Immature natural killer cell (primary cell): ENCODE data around the gene B4GALNT4. TPM values are rescaled to one million over a fixed set of nuclear protein-coding genes. Genes with fewer than 3 reads are reported as not detected.
"Not testable (repeated sequence)": the region's sequence is repeated elsewhere in the genome, so short reads cannot be mapped to it uniquely, and the experiment has no call there.

Source experiments
- DNase-seq, 3 donors: peaks; one replicate each; pipeline ENCODE4 v3.0.0; 2022; ENCODE audit warnings: mixed read lengths in 1 of 3
- H3K27ac Mint-ChIP-seq, 6 donors: one replicate each; pipeline ENCODE4 v1.8.0; 2020; ENCODE audit warnings: mixed read lengths in 6 of 6, mild to moderate bottlenecking in 5 of 6, inconsistent platforms in 4 of 6, moderate library complexity in 3 of 6
- H3K27me3 Mint-ChIP-seq, 3 donors: one replicate each; pipeline ENCODE4 v1.8.0; 2020 to 2021; ENCODE audit warnings: low read depth in 3 of 3, mild to moderate bottlenecking in 3 of 3, mixed read lengths in 3 of 3, moderate library complexity in 3 of 3, inconsistent platforms in 1 of 3
- H3K36me3 Mint-ChIP-seq, 3 donors: one replicate each; pipeline ENCODE4 v1.8.0; 2020; ENCODE audit warnings: mixed read lengths in 3 of 3, inconsistent platforms in 2 of 3, mild to moderate bottlenecking in 2 of 3
- H3K4me1 Mint-ChIP-seq, 2 donors: one replicate each; pipeline ENCODE4 v1.8.0; 2020; ENCODE audit warnings: inconsistent platforms in 2 of 2, mild to moderate bottlenecking in 2 of 2, mixed read lengths in 2 of 2, moderate library complexity in 1 of 2
- H3K4me3 Mint-ChIP-seq, 5 donors: one replicate each; pipeline ENCODE4 v1.8.0; 2020; ENCODE audit warnings: mild to moderate bottlenecking in 5 of 5, mixed read lengths in 5 of 5, inconsistent platforms in 3 of 5, moderate library complexity in 3 of 5
- H3K9me3 Mint-ChIP-seq, 6 donors: one replicate each; pipeline ENCODE4 v1.8.0; 2020; ENCODE audit warnings: mild to moderate bottlenecking in 6 of 6, mixed read lengths in 6 of 6, inconsistent platforms in 4 of 6, moderate library complexity in 3 of 6
- polyA plus RNA-seq, 3 donors: library from polyadenylated mRNA; unstranded; fragments of 300-500 nt; fragmentation: Illumina TruSeq; gene quantifications; one replicate each; pipeline ENCODE4 v1.2.3, GENCODE V29; 2021

B4GALNT4 gene
- polyA plus RNA-seq, 3 donors from 2014 or later, result 0.53 TPM; not detected in 2

- Mint-ChIP-seq H3K36me3 (no peaks in the 10 kb centered on the region), H3K27ac (peak overlapping the region in 1 of 6 donors; percentile 60), H3K4me1 (peaks cover 48 to 55% of the 10 kb centered on the region in 2 donors), H3K27me3 (peaks cover 5 to 11% (median 10%) of the 10 kb centered on the region in 3 donors), H3K9me3 (peaks cover 0 to 2% (median 0%) of the 10 kb centered on the region in 6 donors), H3K4me3 (no peak overlapping the region)
- DNase-seq, result no peak
These were observed 11.0 kb upstream of the B4GALNT4 start for GRCh38 chr11:358129-358800.

GRCh38 chr11:359181-359714, 10.1 kb upstream of the B4GALNT4 start:
- Mint-ChIP-seq H3K27me3 (peaks cover 6 to 11% (median 10%) of the 10 kb centered on the region in 3 donors), H3K27ac (peak overlapping the region; percentile 70 to 96 (median 85)), H3K9me3 (peaks cover 0 to 2% (median 0%) of the 10 kb centered on the region in 6 donors), H3K4me3 (peak overlapping the region in 4 of 5 donors; percentile 22 to 72 (median 52)), H3K4me1 (peaks cover 44 to 50% of the 10 kb centered on the region in 2 donors), H3K36me3 (no peaks in the 10 kb centered on the region)
- peak; percentile 52 to 78 (median 74) for DNase-seq

- Mint-ChIP-seq H3K27me3 (peaks cover 3 to 5% (median 5%) of the 10 kb centered on the region in 3 donors), H3K36me3 (no peaks in the 10 kb centered on the region), H3K27ac (peak overlapping the region in 3 of 6 donors; percentile 82 to 96 (median 86)), H3K9me3 (peaks cover 0 to 2% (median 0%) of the 10 kb centered on the region in 6 donors), H3K4me3 (no peak overlapping the region), H3K4me1 (peaks cover 38 to 44% of the 10 kb centered on the region in 2 donors)
- DNase-seq, result no peak
These were observed 8.7 kb upstream of the B4GALNT4 start for GRCh38 chr11:360326-361280.

GRCh38 chr11:362642-363442, 6.5 kb upstream of the B4GALNT4 start:
- peaks cover 0 to 2% (median 0%) of the 10 kb centered on the region in 6 donors for H3K9me3 Mint-ChIP-seq
- peak overlapping the region in 1 of 5 donors; percentile 4 for H3K4me3 Mint-ChIP-seq
- DNase-seq, result no peak
- H3K27me3 Mint-ChIP-seq, result peaks cover 12 to 14% (median 13%) of the 10 kb centered on the region in 3 donors
- peak overlapping the region in 2 of 6 donors; percentile 35 to 56 for H3K27ac Mint-ChIP-seq
- H3K36me3 Mint-ChIP-seq, result peaks cover 0 to 4% (median 0%) of the 10 kb centered on the region in 3 donors
- peaks cover 44 to 45% of the 10 kb centered on the region in 2 donors for H3K4me1 Mint-ChIP-seq

- H3K27ac Mint-ChIP-seq, DNase-seq, H3K9me3 Mint-ChIP-seq, H3K4me3 Mint-ChIP-seq, H3K36me3 Mint-ChIP-seq: not testable (repeated sequence)
- Mint-ChIP-seq H3K27me3 (peaks cover 18 to 19% (median 18%) of the 10 kb centered on the region in 3 donors), H3K4me1 (peaks cover 45 to 51% of the 10 kb centered on the region in 2 donors)
These were observed 5.9 kb upstream of the B4GALNT4 start for GRCh38 chr11:363443-363805.

DNA sequence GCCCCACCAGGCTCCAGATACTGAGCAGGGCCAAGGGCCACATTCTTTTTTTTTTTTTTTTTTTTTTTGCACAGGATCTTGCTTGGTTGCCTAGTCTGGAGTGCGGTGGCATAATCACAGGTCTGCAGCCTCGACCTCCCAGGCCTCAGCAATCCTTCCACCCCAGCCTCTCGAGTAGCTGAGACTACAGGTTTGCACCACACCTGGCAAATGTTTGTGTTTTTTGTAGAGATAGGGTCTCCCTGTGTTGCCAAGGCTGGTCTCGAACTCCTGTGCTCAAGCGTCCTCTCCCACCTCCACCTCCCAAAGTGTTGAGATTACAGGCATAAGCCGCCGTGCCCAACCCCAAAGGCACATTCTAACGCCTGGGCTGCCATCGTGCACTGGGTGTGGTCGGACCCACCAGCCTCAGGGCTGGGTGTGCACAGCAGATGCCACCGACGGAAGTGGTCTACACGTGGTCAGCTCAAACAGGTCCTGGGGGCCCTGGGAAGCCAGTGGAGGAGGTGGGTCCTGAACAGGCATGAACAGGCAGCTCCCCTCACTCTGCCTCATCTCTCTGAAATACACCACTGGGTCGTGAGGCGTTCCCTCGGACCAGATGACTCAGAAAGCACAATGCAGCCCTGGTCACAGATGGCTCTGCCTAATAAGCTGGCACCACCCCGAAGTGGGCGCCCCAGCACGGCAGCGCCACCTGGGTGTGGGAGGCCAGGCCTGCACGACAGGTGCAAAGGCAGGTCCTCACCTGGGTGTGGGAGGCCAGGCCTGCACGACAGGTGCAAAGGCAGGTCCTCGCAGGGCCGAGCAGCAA, 5.1 kb upstream of the B4GALNT4 start:
- H3K9me3 Mint-ChIP-seq, result peaks cover 0 to 2% (median 0%) of the 10 kb centered on the region in 6 donors
- peak overlapping the region; percentile 58 to 76 (median 73) for H3K4me3 Mint-ChIP-seq
- peaks cover 20 to 22% (median 20%) of the 10 kb centered on the region in 3 donors for H3K27me3 Mint-ChIP-seq
- H3K27ac Mint-ChIP-seq, result peak overlapping the region; percentile 84 to 94 (median 86)
- H3K4me1 Mint-ChIP-seq, result peaks cover 40 to 52% of the 10 kb centered on the region in 2 donors
- peaks cover 0 to 4% (median 0%) of the 10 kb centered on the region in 3 donors for H3K36me3 Mint-ChIP-seq
- peak; percentile 71 to 87 (median 79) for DNase-seq

- Mint-ChIP-seq H3K36me3 (peaks cover 0 to 4% (median 0%) of the 10 kb centered on the region in 3 donors), H3K9me3 (peaks cover 0 to 2% (median 0%) of the 10 kb centered on the region in 6 donors), H3K4me3 (peak overlapping the region in 1 of 5 donors; percentile 73), H3K4me1 (peaks cover 33 to 46% of the 10 kb centered on the region in 2 donors), H3K27me3 (peaks cover 18 to 22% (median 18%) of the 10 kb centered on the region in 3 donors), H3K27ac (peak overlapping the region in 2 of 6 donors; percentile 49 to 87)
- DNase-seq, result no peak
These were observed 4.1 kb upstream of the B4GALNT4 start for GRCh38 chr11:364991-365725.

- Mint-ChIP-seq H3K4me1 (peaks cover 28 to 46% of the 10 kb centered on the region in 2 donors), H3K9me3 (peaks cover 0 to 2% (median 0%) of the 10 kb centered on the region in 6 donors), H3K36me3 (peaks cover 0 to 4% (median 0%) of the 10 kb centered on the region in 3 donors), H3K4me3 (no peak overlapping the region), H3K27me3 (peaks cover 18 to 26% (median 21%) of the 10 kb centered on the region in 3 donors), H3K27ac (no peak overlapping the region)
- DNase-seq, result no peak
These were observed 3.5 kb upstream of the B4GALNT4 start for GRCh38 chr11:365831-366230.

DNA sequence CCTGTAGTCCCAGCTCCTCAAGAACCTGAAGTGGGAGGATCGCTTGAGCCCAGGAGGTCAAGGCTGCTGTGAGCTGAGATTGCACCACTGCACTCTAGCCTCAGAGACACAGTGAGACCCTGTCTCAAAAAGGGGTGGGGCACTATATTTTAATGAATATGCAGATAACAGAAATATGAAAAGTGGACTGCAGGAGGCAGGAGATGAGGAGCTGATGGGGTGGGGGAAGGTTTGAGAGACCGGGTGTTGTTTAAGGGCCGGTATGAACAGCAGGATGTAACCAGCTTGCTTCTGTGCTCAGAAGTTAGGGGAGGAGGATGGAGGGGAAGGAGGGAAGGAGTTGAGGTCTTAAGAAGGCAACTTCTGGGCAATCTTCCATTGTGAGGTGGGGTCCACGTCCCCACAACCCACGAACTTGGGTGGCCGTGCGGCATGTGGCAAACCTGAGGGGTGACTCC, 1.3 kb upstream of the B4GALNT4 start:
- H3K36me3 Mint-ChIP-seq, result peaks cover 0 to 4% (median 0%) of the 10 kb centered on the region in 3 donors
- peak overlapping the region in 2 of 6 donors; percentile 51 to 86 for H3K27ac Mint-ChIP-seq
- peaks cover 17 to 29% of the 10 kb centered on the region in 2 donors for H3K4me1 Mint-ChIP-seq
- H3K4me3 Mint-ChIP-seq, result peak overlapping the region; percentile 53 to 80 (median 66)
- no peak for DNase-seq
- peaks cover 20 to 26% (median 21%) of the 10 kb centered on the region in 3 donors for H3K27me3 Mint-ChIP-seq
- no peaks in the 10 kb centered on the region for H3K9me3 Mint-ChIP-seq

DNA sequence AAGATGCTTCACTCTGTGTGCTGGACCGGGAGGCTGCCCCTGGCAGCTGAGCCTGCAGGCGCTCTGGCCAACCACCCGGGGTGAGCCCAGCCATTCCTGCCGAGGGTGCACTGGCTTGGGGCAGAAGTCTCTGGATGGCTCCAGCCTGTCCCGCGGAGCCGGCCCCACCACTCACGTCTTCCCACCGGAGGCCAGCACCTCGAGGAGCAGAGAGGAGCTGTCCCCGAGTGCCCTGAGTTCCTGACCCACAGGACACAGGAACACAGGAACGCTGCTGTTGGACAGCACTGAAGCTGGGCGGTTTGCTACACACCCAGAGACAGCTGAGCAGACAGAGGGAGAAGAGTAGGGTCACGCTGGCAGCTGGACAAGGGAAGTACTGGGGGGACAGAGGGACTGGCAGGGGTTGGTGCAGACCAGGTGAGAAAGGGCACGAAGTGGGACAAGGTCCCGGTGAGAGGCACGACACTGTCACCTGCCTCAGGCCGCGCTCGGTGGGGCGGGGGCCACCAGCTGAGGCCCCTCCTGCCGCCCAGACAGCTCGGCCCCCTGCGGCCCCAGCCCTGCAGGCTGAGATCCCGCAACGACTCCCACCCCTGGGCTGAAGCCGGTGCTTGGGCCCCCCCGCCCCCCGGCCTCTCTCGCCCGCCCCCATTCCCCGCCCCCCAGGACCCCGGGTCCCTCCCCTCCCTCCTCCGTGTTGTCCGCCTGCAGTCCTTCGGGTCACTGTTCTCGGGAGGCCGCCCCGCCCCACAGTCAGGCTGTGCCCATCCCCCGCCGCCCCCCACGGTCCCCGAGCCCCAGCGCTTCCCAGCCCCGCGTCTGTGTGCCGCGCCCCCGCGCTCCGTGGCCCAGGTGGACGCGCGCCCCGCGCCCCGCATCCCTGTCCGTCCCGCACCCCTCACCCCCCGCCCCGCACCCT, 624 bp upstream of the B4GALNT4 start:
- Mint-ChIP-seq H3K4me3 (peak overlapping the region; percentile 66 to 81 (median 79)), H3K36me3 (peaks cover 0 to 4% (median 0%) of the 10 kb centered on the region in 3 donors), H3K4me1 (peaks cover 17 to 29% of the 10 kb centered on the region in 2 donors), H3K27me3 (peaks cover 20 to 26% (median 21%) of the 10 kb centered on the region in 3 donors), H3K27ac (peak overlapping the region in 1 of 6 donors; percentile 51), H3K9me3 (no peaks in the 10 kb centered on the region)
- DNase-seq, result no peak
